ENCODE results near the gene GASK1B. TPM values are rescaled to one million over a fixed set of nuclear protein-coding genes. Genes with fewer than 3 reads are reported as not detected.

The GASK1B gene
- polyA plus RNA-seq, 1 experiment: 41.7 TPM

DNA sequence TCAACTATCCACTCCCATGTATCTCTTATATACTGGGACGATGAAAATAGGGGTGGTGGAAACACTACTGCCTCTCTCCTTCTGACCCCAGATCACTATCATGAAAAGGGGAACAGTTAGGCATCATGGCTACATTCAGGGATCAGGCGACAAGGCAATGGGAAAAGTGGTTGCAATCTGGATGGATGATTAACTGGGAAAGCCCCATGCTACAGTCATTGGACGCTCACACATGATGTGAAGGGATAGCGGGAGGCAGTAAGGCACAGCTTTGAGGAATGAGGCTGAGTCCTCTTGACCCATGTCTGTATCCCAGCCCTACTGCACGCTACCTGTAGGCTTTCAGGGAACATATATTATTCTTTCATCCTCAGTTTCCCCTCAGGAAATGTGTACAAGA lies 10.2 kb downstream of the GASK1B start:
- Histone ChIP-seq H3K27me3 (ENCODE audit: control insufficient read depth, insufficient read depth, low read length) (no peaks in the 10 kb centered on the region), H3K27ac (ENCODE audit: low read depth, low read length) (no peak overlapping the region), H3K4me3 (ENCODE audit: low read depth, low read length) (no peak overlapping the region), H3K9me3 (ENCODE audit: control insufficient read depth, insufficient read depth, low read length) (no peaks in the 10 kb centered on the region)
- ChIA-PET POLR2A (no interaction called here), CTCF (interaction anchor here (1.1 to 2.8 kb wide), 2 partner anchors 9 to 12 kb away, joined by 3 to 18 read pairs; no protein-coding TSS in a partner anchor)
- TF ChIP-seq, protein P1, sequence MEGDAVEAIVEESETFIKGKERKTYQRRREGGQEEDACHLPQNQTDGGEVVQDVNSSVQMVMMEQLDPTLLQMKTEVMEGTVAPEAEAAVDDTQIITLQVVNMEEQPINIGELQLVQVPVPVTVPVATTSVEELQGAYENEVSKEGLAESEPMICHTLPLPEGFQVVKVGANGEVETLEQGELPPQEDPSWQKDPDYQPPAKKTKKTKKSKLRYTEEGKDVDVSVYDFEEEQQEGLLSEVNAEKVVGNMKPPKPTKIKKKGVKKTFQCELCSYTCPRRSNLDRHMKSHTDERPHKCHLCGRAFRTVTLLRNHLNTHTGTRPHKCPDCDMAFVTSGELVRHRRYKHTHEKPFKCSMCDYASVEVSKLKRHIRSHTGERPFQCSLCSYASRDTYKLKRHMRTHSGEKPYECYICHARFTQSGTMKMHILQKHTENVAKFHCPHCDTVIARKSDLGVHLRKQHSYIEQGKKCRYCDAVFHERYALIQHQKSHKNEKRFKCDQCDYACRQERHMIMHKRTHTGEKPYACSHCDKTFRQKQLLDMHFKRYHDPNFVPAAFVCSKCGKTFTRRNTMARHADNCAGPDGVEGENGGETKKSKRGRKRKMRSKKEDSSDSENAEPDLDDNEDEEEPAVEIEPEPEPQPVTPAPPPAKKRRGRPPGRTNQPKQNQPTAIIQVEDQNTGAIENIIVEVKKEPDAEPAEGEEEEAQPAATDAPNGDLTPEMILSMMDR (IDR thresholded peaks at IDR 0.05; ENCODE audit: low read depth, low read length): no peak
- no peak for DNase-seq (ENCODE audit: low read depth, low spot score)

- no peak for DNase-seq (ENCODE audit: low read depth, low spot score)
- ChIA-PET CTCF (interaction anchor here (1.1 to 2.8 kb wide), 2 partner anchors 10 to 119 kb away, joined by 3 to 18 read pairs; no protein-coding TSS in a partner anchor), POLR2A (no interaction called here)
- TF ChIP-seq, protein P1 (IDR thresholded peaks at IDR 0.05; ENCODE audit: low read depth, low read length): no peak
- Histone ChIP-seq H3K4me3 (ENCODE audit: low read depth, low read length) (no peak overlapping the region), H3K9me3 (ENCODE audit: control insufficient read depth, insufficient read depth, low read length) (no peaks in the 10 kb centered on the region), H3K27ac (ENCODE audit: low read depth, low read length) (peak overlapping the region; percentile 34), H3K27me3 (ENCODE audit: control insufficient read depth, insufficient read depth, low read length) (no peaks in the 10 kb centered on the region)
Measured at GRCh38 chr4:158161551-158162354, 11.1 kb downstream of the GASK1B start.

- ChIA-PET CTCF (interaction anchor here (0.7 to 1.0 kb wide), 2 partner anchors 10 to 12 kb away, joined by 4 to 6 read pairs; no protein-coding TSS in a partner anchor), POLR2A (interaction anchor here (1.1 kb wide), 1 partner anchor 39 kb away, joined by 3 read pairs; no protein-coding TSS in a partner anchor)
- H3K9me3 ChIP-seq (ENCODE audit: control insufficient read depth, insufficient read depth, low read length): no peaks in the 10 kb centered on the region
- H3K27ac ChIP-seq (ENCODE audit: low read depth, low read length): no peak overlapping the region
- H3K27me3 ChIP-seq (ENCODE audit: control insufficient read depth, insufficient read depth, low read length): no peaks in the 10 kb centered on the region
- TF ChIP-seq, protein P1 (IDR thresholded peaks at IDR 0.05; ENCODE audit: low read depth, low read length): no peak
- no peak for DNase-seq (ENCODE audit: low read depth, low spot score)
- no peak overlapping the region for H3K4me3 ChIP-seq (ENCODE audit: low read depth, low read length)
Measured at GRCh38 chr4:158159718-158160094, 13.1 kb downstream of the GASK1B start.

GRCh38 chr4:158159054-158159717 lies 13.6 kb downstream of the GASK1B start:
- no peak overlapping the region for H3K4me3 ChIP-seq (ENCODE audit: low read depth, low read length)
- DNase-seq (ENCODE audit: low read depth, low spot score): no peak
- CTCF ChIA-PET: interaction anchor here (0.7 to 1.6 kb wide), 3 partner anchors 10 to 13 kb away, joined by 4 to 10 read pairs (median 6); no protein-coding TSS in a partner anchor
- TF ChIP-seq, protein P1 (IDR thresholded peaks at IDR 0.05; ENCODE audit: low read depth, low read length): no peak
- H3K9me3 ChIP-seq (ENCODE audit: control insufficient read depth, insufficient read depth, low read length): no peaks in the 10 kb centered on the region
- no peak overlapping the region for H3K27ac ChIP-seq (ENCODE audit: low read depth, low read length)
- POLR2A ChIA-PET: interaction anchor here (1.1 kb wide), 1 partner anchor 38 kb away, joined by 3 read pairs; no protein-coding TSS in a partner anchor
- no peaks in the 10 kb centered on the region for H3K27me3 ChIP-seq (ENCODE audit: control insufficient read depth, insufficient read depth, low read length)

All from AG04450 (cell line).